HG03280 (cell line): ENCODE measurements around the gene DNAJC12.
"Not testable (repeated sequence)": the region's sequence is repeated elsewhere in the genome, so short reads cannot be mapped to it uniquely, and the experiment has no call there.

Source experiments
- ATAC-seq: cut with Tn5 transposase; IDR thresholded peaks from one replicate; pipeline ENCODE4 v1.9.1; 2021; ENCODE audit warnings: mild to moderate bottlenecking, moderate library complexity; ENCODE audit not compliant: unreplicated experiment

DNAJC12 gene

DNA sequence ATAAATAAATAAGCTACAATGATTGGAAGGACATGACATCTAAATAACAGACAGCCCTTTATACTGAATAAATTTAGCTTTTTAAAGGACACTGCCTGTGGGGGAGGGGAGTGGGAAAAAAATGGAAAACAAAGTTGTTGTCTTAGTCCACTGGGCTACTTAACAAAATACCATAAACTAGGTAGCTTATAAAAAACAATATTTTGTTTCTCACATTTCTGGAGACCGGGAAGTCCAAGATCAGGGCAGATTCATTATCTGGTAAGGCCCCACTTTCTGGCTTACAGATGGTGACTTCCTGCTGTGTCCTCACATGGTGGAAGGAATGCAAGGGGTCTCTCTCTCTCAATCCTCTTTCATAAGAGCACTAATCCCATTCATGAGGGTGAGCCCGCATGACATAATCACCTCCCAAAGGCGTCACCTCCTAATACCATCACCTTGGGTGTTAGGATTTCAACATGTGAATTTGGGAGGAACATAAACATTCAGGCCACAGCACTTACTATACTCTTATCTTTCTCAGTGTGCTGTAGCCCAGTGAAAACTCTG, 43.0 kb downstream of the DNAJC12 start:
- no peak for ATAC-seq

DNA sequence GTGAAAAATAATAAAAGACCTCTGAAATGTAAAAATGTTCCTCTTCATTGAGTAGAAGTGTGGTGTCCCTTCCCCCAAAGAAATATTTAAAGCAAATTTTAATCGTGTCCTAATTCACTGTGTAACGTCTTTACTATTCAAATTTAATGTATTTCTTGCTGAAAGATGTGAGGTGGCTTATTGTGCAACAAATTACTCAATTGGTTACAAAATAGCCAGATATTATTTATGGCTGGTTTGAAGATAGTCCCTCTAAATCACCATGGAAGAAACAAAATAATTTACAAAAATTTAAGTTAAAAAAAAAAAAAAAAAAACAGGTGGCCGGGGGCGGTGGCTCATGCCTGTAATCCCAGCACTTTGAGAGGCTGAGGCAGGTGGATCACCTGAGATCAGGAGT, 43.7 kb downstream of the DNAJC12 start:
- ATAC-seq: no peak

DNA sequence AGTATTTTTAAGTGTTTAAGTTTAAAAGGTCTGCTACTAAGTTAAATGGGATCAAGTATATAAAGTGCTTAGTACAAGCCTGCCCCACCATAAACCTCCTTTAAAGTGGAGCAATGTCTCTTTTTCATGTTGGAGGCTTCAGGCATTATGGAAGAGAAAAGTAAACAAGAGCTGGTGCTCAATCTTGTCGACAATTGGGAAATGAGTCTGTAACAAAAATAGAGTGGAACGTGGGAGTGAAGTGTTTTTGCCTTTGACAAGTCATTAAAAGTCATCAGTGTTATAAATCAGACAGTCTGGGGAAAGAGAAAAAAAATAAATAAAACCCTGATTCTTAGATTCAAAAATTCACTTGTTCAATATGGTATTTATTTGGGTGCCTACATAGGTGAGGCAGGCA, 44.7 kb downstream of the DNAJC12 start:
- no peak for ATAC-seq

DNA sequence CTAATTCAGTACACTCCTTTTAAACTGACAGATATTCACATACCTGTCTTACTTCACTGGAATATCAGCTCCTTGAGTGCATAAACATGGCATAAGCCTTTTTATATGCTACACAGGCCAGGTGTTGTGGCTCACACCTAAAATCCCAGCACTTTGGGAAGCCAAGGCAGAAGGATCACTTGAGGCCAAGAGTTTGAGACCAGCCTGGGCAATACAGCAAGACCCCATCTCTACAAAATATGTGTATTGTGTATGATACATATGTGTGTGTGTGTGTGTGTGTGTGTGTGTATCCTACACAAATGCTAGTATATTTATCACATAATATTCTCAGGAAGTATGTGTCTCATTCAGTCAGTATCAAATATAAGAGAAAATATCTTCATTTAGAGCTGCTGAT, 45.3 kb downstream of the DNAJC12 start:
- ATAC-seq: no peak

DNA sequence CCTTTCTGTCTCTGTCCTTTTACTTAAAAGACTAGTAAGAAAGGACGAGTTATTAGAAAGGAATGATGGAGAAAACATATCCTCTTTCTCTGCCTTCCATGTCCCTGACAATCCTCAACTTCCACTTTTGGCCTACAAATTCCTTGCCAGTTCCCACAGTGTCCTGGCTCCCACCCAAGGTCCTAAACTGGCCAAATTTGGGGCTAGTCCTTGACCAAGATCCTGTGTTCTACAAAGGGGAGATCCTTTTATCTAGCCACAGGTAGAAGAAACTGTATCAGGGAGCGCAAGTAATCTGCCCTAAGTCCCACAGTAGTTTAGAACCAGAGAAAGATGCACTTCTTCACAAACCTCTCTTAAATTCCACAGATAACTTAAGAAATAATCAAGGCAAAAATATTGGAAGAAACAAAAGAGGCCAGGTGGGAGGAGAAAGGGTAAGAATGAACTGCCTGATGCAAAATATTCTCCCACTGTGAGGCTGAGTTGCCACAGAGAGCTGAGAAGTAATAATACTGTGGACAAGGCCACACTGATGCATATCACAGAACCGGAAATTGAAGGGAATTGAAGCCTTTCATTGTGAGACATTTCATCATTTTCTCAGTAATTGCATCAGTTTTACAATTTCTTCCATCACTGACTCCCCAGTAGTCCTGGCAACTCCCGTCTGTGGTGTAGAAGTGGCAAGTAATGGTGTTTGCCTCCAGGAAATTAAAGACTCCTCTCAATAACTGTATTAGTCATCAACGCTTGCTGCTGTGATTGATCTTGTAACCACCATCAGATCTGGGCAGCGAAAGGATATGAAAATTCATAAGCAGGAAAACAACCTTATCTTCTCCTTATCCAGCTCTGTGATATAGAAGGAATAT, 47.2 kb downstream of the DNAJC12 start:
- ATAC-seq: peak; percentile 43

DNA sequence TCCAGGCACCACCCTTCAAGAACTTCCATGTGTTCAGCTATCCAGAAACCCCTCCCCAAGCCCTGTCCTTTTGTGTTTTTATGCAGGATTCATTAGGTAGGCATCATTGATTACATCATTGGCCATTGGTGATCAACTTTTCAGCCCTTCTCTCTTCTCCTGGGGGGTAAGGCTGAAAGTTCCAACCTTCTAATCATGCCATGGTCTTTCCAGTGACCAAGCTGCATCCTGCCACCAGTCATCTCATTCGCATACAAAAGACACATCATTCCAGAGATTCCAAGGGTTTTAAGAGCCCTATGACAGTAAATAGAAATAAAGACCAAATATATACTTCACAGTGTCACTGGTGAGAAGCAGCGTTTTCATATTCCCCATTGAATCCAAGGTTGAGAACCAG, 48.2 kb downstream of the DNAJC12 start:
- no peak for ATAC-seq

DNA sequence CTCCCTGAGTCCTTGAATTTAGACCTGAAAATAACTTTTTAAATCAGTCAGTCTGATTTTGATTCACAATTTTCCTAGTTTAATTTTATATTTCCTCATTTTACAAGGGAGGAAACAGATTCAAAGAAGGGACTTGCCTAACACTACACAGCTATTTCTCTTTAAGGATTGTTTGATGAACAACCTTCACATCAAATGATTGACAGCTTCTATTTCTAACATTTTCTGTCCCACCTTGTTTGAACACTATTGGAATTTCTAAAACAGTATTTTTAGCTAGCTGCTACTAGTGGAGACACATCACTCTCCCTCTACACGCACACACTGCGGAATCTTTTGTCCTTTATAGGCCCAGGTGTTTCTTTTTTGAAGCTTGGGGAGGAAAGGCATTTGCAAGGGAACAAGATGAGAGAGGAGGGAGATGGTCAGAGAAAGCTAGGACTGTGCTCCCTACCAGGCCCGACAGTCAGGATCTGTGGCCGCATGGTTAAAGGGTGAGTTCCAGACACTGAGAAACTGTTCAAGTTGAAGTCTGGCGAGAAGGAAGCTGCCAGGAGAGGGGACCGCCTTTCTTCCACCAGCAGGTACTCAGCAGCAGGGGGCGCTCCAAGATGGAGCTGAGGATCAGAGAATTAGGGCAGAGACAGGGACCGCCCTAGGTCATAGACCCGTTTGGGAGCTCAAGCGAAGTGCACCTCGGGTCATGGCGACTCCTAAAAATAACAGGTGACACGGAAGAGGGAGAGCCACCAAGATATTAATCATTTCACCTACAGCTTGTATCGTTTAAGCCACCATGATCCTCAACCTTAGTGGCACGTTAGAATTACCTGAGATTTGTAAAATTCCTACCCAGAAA, 49.7 kb downstream of the DNAJC12 start:
- ATAC-seq: peak; percentile 72

DNA sequence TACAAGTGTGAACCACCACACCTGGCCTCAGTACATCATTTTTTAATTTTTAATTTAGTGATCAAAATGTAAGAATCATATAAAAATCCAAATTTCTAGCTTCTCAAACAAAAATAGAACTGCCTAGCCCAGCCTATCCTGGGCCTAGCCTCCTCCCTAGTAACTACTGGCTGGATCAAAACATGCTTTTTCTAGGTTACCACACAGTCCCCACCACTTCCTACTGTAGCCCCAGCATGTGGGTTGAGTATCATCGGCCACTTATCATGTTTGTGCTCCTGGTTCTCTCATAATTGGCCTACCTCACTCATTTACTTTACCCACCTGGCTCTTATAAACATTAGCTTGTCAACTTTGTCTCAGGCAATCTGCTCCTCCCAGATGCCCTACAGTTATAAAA, 52.9 kb downstream of the DNAJC12 start:
- ATAC-seq: no peak

DNA sequence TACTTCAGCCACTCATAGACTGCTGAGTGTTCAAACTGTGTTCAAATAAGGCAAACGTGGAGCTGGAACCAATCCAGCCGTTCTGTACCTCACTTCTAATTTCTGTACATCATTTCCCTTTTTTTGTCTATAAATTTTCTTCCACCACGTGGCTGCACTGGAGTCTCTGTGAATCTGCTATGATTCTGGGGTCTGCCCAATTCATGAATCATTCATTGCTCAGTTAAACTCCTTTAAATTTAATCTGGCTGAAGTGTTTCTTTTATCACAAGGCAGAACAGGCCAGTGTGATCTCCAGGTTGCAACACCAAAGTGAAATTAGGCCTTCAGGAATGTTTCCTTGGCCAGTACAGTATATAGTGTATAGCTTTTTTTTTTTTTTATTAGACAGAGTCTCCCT, 53.5 kb downstream of the DNAJC12 start:
- ATAC-seq: no peak

DNA sequence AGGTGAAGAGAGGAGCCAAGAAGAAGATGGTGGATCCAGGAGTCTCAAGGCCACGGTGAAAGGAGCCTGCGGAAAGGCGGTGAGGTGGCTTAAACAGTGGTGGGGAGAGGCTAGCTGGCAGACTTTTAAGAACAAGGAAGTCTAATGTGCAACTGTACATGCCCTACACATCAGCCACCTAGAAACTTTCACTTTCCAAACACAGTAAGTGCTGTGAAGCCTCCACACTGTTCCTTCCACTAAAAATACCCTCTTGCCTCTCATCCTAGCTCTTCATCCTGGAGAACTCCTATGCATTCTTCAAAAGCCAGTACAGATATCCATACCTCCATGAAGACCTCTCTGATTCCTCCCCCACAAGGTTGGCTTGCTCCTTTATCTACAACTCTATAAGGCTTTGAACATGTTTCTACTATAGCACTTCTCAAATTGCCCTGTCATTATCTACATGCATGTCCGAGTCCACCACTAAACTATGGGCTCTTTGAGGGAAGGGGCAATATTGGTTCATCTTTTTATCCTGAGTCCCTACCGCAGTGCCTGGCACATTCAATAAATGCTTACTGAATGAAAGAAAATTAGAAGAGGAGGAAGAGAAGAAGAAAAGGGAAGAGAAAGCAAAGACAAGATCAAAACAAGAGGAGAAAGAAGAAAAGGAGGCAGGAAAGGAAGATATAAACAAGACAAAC, 54.2 kb downstream of the DNAJC12 start:
- ATAC-seq: no peak

DNA sequence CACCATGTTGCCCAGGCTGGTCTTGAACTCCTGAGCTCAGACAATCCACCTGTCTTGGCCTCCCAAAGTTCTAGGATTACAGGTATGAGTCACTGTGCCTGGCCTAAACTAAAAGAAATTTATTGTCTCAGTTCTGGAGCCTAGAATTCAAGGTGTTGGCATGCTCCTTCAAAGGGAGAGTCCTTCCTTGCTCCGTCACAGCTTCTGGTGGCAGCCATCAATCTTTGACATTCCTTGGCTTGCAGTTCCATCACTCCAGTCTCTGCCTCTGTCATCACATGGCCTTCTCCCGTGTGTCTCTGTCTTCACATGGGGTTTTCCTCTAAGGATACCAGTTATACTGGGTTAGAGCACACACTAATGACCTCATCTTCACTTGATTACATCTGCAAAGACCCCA, 55.5 kb downstream of the DNAJC12 start:
- ATAC-seq: no peak

DNA sequence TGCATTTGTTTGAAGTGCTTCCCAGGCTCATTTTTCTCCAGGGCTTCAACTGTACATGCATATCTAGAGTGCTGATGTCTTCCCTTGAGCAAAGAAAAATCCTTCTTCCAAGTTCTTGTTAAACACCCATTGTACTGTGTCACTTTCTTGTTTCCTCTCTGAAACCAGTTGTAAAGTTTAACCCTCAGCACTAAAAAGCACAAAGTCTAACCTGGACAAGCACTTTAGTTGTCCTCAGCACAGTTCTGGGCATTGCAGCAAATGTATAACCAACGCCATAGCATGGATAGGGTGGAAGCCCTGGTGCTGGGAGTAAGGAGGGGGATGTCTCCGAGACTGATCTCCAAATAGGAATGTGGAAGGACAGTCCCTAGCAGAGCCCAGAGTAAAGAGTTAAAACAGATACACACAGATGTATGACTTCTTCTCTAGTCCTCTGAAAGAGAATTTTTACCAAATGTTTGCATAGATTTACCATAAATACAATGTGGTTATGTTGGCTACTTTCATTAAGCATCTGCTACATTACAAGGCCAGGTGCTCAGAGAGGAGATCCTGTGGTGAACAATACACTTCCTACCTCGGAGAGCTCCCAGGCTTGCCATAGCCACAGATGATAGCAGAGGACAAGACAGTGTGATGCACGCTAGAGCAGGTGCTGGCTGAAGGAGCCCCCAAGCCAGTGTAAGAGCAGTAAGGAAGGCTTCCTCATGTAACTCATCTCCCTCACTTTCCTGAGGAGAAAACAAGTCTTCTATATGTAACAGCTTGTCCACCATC, 57.0 kb downstream of the DNAJC12 start:
- ATAC-seq: peak; percentile 84

DNA sequence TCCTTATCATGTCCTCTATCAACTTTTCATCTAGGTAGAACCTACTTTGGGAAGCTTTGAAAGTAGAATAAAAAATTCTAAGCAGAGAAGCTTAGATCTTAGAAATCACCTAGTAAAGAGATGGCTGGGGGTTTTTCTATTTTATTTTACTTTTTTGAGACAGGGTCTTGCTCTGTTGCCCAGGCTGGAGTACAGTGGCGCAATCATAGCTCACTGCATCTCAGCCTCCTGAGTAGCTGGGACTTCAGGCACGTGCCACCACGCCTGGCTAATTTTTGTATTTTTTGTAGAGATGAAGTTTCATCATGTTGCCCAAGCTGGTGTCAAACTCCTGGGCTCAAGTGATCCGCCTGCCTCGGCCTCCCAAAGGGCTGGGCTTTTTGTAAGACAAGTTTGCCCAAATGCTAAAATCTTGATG, 57.8 kb downstream of the DNAJC12 start:
- not testable (repeated sequence) for ATAC-seq

DNA sequence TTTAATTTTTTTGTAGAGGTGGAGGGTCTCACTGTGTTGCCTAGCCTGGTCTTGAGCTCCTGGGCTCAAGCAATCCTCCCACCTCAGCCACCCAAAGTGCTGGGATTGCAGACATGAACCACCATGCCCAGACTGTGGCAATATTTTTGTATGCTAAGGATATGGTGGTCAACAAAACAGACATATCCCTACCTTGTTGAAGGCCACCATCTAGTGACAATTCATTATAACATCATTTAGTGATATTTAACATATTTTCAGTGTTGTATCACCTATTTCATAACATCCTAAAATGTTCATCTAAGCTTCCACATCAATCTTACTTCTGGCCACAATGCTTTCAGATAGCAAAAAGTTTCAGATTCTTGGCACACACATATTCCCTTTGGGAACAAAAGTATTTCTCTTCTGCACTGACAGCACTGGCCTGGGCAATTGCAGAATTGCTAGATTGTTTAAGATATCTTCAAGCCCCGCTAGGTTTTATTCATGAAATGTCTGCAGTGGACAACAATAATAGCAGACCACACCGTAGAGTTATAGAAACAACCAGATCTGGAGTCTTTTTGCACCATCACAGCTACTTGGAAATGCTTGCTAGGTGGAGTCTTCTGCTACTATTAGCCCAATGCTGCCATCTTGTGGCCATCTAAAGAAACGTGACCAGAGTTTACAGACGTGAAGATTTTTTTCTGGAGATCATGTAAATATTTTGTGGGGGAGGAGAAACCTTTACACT, 58.4 kb downstream of the DNAJC12 start:
- peak; percentile 50 for ATAC-seq

DNA sequence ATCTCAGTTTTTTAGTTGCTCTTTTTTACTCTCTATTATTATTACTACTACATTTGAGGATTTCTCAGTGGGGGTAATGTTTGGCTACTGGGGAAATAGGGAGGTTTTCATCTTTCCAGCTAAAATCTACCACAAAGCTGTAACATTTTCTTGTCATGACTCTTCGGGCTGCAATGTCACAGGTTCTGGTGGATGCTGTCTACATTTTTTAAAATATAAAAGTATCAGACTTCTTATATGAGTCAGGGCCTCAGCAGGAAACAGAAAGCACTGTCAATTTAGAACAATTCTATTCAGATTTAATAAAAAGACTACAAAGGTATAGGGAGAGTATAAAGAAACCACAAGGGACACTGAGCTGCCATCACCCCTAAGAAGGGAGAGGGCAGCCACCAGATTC, 61.6 kb downstream of the DNAJC12 start:
- ATAC-seq: no peak

DNA sequence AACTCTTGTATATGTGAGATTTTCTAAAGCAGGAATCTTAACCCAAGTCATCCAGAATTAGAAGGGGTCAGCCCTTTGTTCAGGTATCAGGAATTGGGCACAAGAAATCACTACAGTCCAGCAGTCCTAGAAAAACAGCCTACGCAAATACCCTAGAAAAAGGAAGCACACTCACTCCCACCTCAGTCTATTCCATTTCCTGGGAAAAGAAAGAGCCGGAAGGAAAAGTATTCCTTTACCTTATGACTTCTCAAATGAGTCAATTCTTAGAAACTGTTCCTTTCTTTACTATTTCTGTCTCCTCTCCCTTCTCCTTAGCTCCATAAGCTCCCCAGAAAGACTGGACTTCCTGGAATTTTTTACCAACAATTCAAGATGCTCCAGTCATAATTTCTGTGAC, 62.7 kb downstream of the DNAJC12 start:
- no peak for ATAC-seq

DNA sequence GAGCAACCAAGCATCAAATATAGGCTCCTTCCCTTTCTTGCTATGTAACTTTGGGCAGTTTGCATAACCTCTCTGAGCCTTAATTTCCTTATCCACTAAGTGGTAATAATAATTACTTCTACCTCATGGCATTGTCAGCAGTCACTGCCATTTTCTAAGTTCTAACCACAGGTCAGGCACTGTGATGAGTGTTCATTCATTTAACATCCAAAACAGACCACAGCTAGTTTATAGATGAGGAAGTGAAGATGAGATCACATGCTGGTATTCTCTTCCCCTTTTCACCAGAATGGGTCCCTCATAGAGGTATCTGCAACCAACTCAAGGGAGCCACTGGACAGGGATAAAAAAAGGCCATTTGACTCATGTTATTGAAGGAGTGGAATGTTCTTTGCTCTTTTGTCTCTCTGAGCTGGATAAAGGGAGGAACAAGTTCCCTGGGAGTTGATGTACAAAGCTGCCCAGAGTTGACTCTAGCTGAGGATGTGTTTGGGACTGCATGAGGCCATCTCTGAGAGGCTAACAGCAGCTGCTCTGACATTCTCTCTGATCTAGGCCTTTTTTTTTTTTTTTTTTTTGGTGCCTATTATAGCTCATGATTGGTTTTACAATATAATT, 65.0 kb downstream of the DNAJC12 start:
- ATAC-seq: peak; percentile 89

DNA sequence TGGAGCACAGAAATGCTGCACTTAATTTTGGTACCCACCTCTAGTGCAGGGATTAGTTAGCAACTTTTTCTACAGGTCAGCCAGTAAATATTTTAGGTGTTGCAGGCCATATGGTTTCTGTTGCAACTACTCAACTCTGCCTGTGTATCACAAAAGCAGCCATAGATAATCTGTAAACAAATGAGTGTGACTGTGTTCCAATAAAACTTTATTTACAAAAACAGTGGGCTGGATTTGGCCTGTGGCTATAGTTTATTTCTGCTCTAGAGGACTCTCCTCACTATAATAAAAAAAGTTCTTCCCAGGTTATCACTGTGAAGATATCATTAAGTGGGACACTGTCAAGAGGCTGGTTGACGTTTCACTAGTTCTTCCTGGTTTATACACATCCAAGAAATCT, 65.8 kb downstream of the DNAJC12 start:
- no peak for ATAC-seq

DNA sequence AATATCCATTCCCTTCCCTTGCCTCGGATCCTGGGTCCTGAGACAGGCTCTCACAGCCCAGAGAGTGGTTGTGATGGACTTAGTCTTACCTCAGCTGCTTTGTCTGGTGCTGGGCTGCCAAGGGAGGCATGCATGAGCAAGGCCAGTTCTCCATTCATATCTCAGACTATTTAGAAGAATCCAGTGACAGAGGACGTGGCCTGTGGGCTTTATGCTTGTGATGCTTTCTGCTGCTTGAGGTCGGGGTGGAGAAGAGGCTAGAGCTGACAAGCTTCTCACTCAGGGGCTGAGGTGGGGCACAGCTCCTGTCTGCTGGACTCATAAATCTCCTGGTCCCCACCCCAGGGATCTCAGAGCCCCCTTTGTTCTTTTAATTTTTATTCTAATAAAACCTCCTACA, 66.8 kb downstream of the DNAJC12 start:
- ATAC-seq: no peak
